ENCODE measurements around the gene GNB1L. TPM values are rescaled to one million over a fixed set of nuclear protein-coding genes. Genes with fewer than 3 reads are reported as not detected.

GNB1L gene
- total RNA-seq, 1 donor, result 4.0 TPM

DNA sequence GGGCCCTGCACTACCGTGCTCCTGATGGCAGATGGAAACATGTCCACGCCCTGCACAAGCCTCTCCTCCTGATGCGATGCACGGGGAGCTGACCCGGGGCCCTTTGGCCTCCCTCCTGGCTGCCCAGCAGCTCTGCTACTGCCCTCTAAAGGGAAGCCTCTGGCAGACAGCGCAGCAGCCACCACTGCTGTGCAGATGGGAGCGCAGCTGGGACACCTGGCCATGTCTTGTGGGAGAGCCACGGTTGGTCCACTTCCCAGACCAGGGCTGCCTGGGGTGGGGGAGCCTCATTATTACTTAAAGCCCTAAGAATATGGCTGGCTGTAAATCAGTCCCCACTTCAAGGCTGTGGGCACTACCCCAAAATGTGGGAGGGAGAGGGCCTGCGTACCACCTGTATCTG is 55.8 kb downstream of the GNB1L start:
- H3K4me3 ChIP-seq (ENCODE audit: insufficient read depth, low read length), result no peak overlapping the region
- no peak for DNase-seq (ENCODE audit: insufficient read length, low spot score, missing footprints)
- peaks cover 2% of the 10 kb centered on the region for H4K20me1 ChIP-seq (ENCODE audit: insufficient read depth, low read length)
- peaks cover 9% of the 10 kb centered on the region for H3K4me1 ChIP-seq (ENCODE audit: insufficient read depth, low read length)
- no peak overlapping the region for H2AFZ ChIP-seq (ENCODE audit: low read length)
- no peaks in the 10 kb centered on the region for H3K36me3 ChIP-seq (ENCODE audit: insufficient read depth, low read length)
- H3K27me3 ChIP-seq (ENCODE audit: insufficient read depth, low read length), result no peaks in the 10 kb centered on the region
- H3K9me3 ChIP-seq (ENCODE audit: low read depth, low read length), result no peaks in the 10 kb centered on the region
- H3K27ac ChIP-seq (ENCODE audit: low read depth, low read length), result no peak overlapping the region
- H3K4me2 ChIP-seq (ENCODE audit: insufficient read depth, low read length), result peak overlapping the region; percentile 23
- H3K79me2 ChIP-seq (ENCODE audit: insufficient read depth, low read length), result no peaks in the 10 kb centered on the region
- TF ChIP-seq, protein P1, sequence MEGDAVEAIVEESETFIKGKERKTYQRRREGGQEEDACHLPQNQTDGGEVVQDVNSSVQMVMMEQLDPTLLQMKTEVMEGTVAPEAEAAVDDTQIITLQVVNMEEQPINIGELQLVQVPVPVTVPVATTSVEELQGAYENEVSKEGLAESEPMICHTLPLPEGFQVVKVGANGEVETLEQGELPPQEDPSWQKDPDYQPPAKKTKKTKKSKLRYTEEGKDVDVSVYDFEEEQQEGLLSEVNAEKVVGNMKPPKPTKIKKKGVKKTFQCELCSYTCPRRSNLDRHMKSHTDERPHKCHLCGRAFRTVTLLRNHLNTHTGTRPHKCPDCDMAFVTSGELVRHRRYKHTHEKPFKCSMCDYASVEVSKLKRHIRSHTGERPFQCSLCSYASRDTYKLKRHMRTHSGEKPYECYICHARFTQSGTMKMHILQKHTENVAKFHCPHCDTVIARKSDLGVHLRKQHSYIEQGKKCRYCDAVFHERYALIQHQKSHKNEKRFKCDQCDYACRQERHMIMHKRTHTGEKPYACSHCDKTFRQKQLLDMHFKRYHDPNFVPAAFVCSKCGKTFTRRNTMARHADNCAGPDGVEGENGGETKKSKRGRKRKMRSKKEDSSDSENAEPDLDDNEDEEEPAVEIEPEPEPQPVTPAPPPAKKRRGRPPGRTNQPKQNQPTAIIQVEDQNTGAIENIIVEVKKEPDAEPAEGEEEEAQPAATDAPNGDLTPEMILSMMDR (IDR thresholded peaks at IDR 0.05; ENCODE audit: extremely low read depth, low read depth, low read length), result no peak

DNA sequence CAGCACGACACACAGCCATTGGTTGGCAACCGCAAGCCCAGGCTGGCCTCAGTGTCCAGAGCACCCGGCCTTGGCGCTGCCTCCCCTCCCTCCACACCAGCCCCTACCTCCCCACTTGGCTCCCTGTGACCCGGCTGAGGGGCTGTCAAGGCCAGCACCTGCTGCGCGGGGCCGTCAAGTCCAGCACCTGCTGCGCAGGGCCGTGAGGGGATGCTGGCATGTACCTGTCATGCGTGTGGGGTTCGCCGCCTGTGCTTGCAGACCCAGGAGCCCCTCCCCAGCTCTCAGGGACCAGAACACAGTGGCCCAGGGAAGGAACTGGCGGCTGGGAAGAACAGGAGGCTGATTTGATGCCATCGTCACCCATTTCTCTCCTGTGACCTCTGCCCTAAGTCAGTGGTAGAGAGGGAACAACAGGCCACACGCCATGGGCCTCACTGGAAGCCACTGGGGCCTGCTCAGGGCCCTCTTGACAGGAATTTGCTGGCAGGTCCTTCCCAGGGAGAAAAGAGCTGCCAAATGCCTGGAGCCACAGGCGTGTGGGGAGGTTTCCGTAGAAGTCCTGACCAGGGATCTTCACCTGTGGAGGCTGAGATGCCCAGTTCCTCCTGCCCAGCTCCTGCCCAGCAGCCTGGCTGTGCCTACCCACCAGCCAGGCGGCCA is 56.5 kb downstream of the GNB1L start:
- H3K4me1 ChIP-seq (ENCODE audit: insufficient read depth, low read length), result peaks cover 9% of the 10 kb centered on the region
- H3K4me3 ChIP-seq (ENCODE audit: insufficient read depth, low read length), result no peak overlapping the region
- no peaks in the 10 kb centered on the region for H3K9me3 ChIP-seq (ENCODE audit: low read depth, low read length)
- TF ChIP-seq, protein P1 (IDR thresholded peaks at IDR 0.05; ENCODE audit: extremely low read depth, low read depth, low read length), result no peak
- peak; percentile 46 for DNase-seq (ENCODE audit: insufficient read length, low spot score, missing footprints)
- H3K4me2 ChIP-seq (ENCODE audit: insufficient read depth, low read length), result no peak overlapping the region
- no peak overlapping the region for H3K27ac ChIP-seq (ENCODE audit: low read depth, low read length)
- H3K27me3 ChIP-seq (ENCODE audit: insufficient read depth, low read length), result no peaks in the 10 kb centered on the region
- H4K20me1 ChIP-seq (ENCODE audit: insufficient read depth, low read length), result peaks cover 2% of the 10 kb centered on the region
- H3K79me2 ChIP-seq (ENCODE audit: insufficient read depth, low read length), result no peaks in the 10 kb centered on the region
- no peak overlapping the region for H2AFZ ChIP-seq (ENCODE audit: low read length)
- H3K36me3 ChIP-seq (ENCODE audit: insufficient read depth, low read length), result no peaks in the 10 kb centered on the region

DNA sequence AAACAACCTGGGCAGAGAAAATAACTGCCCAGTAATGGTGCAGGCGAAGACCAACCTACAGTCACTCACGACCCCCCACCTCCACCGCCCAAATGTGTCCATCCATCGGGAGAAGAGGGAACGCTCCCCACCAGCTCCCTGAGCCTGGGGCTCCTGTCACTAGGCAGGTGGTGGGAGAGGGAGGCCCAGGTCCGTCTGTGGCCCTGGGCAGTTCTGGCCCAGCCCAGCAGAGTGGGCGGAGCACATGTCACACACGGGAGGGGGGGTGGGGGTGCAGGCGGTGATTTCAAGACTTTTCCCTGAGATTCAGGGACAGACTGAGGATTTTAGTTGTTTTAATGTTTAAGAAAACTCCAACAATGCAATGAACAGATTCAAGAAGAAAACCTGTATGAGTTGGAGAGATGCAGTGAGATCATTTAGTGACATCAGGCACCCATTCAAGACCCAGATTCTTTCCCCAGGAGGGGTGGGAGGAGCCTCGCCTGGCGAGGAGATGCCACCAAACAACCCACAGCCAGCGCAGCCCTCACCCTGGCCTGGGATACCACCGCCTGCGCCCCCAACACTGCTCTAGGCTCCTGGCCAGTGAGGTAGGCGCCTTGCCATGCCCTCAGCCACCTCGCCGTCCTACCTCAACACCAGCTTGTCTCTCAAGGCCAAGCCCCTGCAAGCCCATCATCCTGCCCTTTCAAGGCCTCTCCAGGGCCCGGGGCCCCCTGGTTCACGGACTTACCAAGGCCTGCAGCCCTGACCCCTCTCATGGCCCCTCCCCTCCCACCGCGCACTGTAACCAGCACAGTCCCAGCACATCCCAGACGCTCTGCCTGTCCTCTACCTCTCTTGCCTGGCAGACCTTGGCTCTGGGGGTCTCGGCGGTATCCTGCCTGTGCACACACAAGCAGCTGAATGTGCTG is 57.3 kb downstream of the GNB1L start:
- Histone ChIP-seq H2AFZ (ENCODE audit: low read length) (no peak overlapping the region), H3K4me2 (ENCODE audit: insufficient read depth, low read length) (no peak overlapping the region), H3K79me2 (ENCODE audit: insufficient read depth, low read length) (no peaks in the 10 kb centered on the region), H3K27me3 (ENCODE audit: insufficient read depth, low read length) (no peaks in the 10 kb centered on the region), H3K4me3 (ENCODE audit: insufficient read depth, low read length) (no peak overlapping the region), H4K20me1 (ENCODE audit: insufficient read depth, low read length) (peaks cover 2% of the 10 kb centered on the region), H3K36me3 (ENCODE audit: insufficient read depth, low read length) (no peaks in the 10 kb centered on the region), H3K27ac (ENCODE audit: low read depth, low read length) (no peak overlapping the region), H3K9me3 (ENCODE audit: low read depth, low read length) (no peaks in the 10 kb centered on the region), H3K4me1 (ENCODE audit: insufficient read depth, low read length) (peaks cover 9% of the 10 kb centered on the region)
- DNase-seq (ENCODE audit: insufficient read length, low spot score, missing footprints), result peak; percentile 65
- TF ChIP-seq, protein P1 (IDR thresholded peaks at IDR 0.05; ENCODE audit: extremely low read depth, low read depth, low read length), result no peak

DNA sequence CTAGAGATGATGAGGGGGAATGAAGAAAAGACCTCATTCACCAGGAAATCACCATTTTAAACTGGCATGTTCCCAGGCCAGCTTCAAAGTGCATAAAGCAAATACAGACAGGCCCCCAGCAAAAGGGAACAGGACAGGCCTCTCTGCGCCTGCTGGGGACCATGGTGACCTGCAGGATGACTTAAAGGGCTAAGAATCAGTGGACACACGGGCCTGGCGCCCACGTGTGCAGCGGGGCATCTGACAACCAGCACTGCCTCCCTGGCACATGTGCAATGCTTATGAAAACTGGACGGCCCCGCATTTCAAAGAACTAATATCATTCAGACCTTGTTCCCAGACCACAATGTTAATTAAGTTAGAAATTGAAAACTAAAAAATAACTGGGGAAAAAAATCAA is 58.5 kb downstream of the GNB1L start:
- H3K27me3 ChIP-seq (ENCODE audit: insufficient read depth, low read length), result no peaks in the 10 kb centered on the region
- H3K9me3 ChIP-seq (ENCODE audit: low read depth, low read length), result no peaks in the 10 kb centered on the region
- H3K36me3 ChIP-seq (ENCODE audit: insufficient read depth, low read length), result peaks cover 5% of the 10 kb centered on the region
- peak; percentile 5 for DNase-seq (ENCODE audit: insufficient read length, low spot score, missing footprints)
- H3K4me1 ChIP-seq (ENCODE audit: insufficient read depth, low read length), result peaks cover 9% of the 10 kb centered on the region
- no peak overlapping the region for H3K4me3 ChIP-seq (ENCODE audit: insufficient read depth, low read length)
- peaks cover 2% of the 10 kb centered on the region for H4K20me1 ChIP-seq (ENCODE audit: insufficient read depth, low read length)
- H2AFZ ChIP-seq (ENCODE audit: low read length), result no peak overlapping the region
- TF ChIP-seq, protein P1 (IDR thresholded peaks at IDR 0.05; ENCODE audit: extremely low read depth, low read depth, low read length), result no peak
- H3K27ac ChIP-seq (ENCODE audit: low read depth, low read length), result no peak overlapping the region
- H3K79me2 ChIP-seq (ENCODE audit: insufficient read depth, low read length), result no peaks in the 10 kb centered on the region
- no peak overlapping the region for H3K4me2 ChIP-seq (ENCODE audit: insufficient read depth, low read length)
